NCI-H2227 (cell line): ENCODE results near the gene EP400.
"Not testable (repeated sequence)": the region's sequence is repeated elsewhere in the genome, so short reads cannot be mapped to it uniquely, and the experiment has no call there.

ENCODE experiments used
- DNase-seq: peaks from one replicate; lab custom pipeline; 2025; ENCODE audit not compliant: unreplicated experiment; lab: John Stamatoyannopoulos, UW

The EP400 gene

DNA sequence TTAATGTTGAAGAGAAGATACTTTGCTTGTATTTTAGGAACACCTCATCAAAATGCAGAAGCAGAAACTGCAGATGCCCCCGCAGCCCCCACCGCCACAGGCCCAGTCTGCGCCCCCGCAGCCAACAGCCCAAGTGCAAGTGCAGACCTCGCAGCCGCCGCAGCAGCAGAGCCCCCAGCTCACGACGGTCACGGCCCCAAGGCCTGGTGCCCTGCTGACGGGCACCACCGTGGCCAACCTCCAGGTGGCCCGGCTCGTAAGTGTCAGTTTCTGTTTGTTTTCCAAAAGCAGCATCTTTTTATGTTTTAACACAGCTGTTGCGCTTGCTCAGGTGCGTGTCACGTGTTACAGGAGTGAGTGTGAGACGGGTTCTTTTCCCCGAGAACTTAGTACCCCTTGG, 114.9 kb downstream of the EP400 start:
- DNase-seq, result no peak

DNA sequence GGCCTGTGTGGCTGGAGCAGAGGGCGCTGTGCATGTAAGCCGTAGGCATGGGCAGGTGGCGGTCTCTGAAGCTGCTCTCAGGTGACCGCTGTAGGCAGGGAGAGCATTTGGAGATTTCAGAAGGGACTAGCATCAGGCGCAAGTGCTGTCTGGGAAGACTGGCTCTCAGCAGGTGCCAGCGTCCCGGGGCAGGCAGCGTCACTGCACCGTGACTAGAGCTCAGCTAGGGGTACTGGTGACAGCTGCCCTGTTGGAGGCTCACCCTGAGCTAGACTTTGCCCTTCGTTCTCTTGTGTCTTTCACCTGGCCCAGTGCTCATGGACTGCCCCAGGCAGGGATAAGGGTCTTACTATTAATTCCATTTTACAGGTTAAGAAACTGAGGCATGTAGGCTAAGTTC, 115.5 kb downstream of the EP400 start:
- DNase-seq, result no peak

GRCh38 chr12:132065609-132066344, 116.0 kb downstream of the EP400 start:
- DNase-seq, result no peak

DNA sequence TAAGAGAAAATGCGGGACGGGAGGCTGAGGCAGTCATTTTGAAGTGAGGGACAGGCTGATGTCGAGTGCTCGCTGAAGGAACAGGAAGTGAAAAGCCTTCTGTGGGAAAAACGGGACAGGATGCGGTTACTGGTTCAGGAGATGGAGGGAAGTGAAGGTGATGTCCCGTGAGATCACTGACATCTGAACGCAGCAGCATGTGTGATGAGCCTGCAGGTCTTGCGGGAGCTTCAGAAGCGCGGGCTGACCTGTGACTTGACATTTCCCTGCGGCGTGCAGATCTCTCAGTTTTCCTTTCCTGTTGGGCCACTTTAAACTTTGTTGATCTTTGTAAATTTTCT, 116.6 kb downstream of the EP400 start:
- no peak for DNase-seq

DNA sequence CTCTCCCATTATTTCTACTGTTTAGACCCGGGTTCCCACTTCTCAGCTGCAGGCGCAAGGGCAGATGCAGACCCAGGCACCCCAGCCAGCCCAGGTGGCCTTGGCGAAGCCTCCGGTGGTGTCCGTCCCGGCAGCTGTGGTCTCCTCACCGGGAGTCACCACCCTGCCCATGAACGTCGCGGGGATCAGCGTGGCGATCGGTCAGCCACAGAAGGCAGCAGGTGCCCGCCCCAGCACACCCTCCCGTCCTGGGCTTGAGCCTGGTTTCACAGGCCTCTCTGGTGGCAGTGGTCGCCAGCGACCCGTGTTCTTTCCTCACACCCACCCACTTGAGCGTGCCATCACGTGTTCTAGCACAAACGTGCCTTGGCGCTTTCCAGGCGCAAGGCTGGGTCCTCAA, 117.0 kb downstream of the EP400 start:
- DNase-seq, result no peak

- DNase-seq, result no peak
These were observed 117.4 kb downstream of the EP400 start for GRCh38 chr12:132067182-132067581.

- no peak for DNase-seq
These were observed 118.5 kb downstream of the EP400 start for GRCh38 chr12:132068250-132068649.

DNA sequence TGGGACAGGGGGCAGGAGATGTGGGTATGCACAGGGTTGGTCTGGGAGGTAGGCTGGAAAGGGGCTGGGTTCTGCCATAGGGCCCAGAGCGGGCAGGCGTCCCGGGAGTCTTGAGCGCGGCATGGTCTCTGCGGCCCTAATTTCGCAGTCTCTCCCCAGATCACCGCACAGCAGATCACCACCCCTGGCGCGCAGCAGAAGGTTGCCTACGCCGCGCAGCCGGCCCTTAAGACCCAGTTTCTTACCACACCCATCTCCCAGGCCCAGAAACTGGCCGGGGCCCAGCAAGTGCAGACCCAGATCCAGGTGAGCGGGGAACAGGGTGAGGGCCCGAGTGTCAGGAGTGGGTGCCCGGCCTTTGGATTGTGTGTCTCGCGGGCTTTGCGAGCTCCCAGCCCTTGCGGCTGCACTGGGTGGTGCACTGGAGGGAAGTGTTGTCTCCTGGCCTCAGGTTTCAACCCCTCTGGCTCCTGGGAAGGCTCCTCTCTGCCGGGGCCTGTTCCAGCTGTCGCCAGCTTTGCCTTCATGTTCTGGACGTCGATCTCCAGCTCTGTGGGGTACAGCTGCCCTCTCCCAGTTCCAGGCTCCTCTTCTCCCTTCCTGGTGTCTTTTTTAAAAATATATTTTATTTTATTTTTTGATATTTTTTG, 119.7 kb downstream of the EP400 start:
- no peak for DNase-seq

GRCh38 chr12:132070298-132070697, 120.6 kb downstream of the EP400 start:
- DNase-seq, result no peak

- no peak for DNase-seq
These were observed 121.5 kb downstream of the EP400 start for GRCh38 chr12:132071040-132071810.

- DNase-seq, result no peak
These were observed 122.2 kb downstream of the EP400 start for GRCh38 chr12:132071830-132072384.

- DNase-seq, result no peak
These were observed 124.5 kb downstream of the EP400 start for GRCh38 chr12:132074216-132074615.

DNA sequence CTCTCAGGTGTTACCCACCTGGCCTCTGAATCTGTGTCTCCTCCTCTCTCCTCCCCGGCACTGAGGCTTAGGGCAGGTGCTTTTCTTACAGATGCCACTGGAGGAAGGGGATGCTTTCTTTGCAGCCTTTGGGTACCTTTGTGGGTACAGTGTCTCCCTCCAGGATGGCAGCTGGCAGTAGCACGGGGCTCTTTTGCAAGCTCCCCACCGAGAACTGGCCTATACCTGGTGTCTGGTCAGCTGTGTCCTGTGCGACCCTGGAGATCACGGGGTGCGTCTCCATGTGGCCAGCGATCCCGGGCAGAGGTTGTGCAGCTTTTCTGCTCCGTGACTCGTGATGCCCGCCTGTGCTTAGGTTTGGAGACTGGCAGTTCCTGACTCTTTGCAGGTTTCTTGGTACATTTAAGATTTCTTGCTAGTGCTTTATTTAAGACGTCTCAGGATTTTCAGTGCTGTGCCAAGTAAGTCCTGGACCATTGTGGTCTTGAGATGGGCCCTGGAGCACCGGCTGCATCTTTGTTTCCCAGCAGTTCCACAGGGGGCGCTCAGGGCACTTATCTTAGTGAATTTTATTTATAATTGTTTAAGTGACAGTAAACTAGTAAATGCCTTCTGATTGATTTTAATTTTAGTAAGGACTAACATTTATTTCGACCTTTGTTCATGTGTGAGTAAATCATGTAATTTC, 125.4 kb downstream of the EP400 start:
- DNase-seq, result no peak

- no peak for DNase-seq
These were observed 126.2 kb downstream of the EP400 start for GRCh38 chr12:132075714-132076553.

DNA sequence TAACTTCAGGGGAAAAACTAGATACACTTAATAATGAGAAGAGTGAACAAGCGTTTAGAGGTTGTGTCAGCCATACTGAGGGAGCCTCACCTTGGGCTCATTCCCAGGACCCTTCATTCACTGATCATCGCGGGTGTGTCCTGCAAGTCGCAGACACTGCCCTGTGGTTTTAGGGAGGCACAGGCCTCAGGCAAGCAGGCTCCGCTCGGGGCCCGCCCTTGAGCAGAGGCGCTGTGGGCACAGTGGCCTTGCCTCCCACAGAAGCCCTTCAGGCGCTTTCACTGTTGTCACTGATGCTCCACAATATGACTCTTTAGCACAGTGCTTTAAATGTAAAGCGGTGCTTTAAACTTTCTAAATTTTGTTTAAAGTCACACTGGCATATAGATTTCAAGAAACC, 127.0 kb downstream of the EP400 start:
- DNase-seq, result no peak

- no peak for DNase-seq
These were observed 127.8 kb downstream of the EP400 start for GRCh38 chr12:132077322-132078100.

DNA sequence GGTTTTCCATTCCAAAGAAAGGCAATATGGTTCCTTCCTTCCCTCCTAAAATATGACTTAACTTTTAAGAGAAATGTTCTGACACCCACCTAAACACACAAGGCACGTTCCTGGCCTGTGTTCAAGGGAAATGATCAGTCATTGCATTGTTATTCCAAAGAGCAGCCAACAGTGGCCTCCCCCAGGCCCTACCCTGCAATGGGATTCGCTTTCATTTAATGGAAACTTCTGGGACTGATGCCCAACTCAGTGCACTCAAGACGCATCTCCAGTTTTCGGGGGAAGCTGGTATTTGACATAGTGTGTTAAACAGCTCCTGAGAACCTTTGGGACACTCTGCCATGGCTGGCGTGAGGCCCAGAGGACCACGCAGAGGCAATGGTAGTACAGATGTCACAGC, 128.4 kb downstream of the EP400 start:
- DNase-seq, result no peak

GRCh38 chr12:132079200-132079599, 129.5 kb downstream of the EP400 start:
- no peak for DNase-seq

- no peak for DNase-seq
These were observed 130.0 kb downstream of the EP400 start for GRCh38 chr12:132079695-132080094.

DNA sequence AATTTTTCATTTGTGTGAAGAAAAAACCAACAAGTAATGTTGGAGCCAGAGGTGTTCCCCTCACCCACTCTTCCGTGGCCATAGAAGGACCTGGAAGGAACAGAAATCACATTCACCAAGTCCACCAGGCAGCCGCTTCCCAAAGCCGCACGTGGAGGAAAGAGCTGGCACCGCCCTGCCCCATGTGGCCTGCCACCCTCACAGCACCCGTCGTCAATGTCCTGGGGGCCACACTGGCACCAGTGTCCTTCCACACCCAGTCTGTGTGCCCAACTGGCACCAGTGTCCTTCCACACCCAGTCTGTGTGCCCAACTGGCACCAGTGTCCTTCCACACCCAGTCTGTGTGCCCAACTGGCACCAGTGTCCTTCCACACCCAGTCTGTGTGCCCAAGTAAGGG, 130.8 kb downstream of the EP400 start:
- not testable (repeated sequence) for DNase-seq
